OCI-LY3 (cell line): ENCODE results near the gene DLK1.

Experiments
- H2AFZ ChIP-seq: fragments of 200-600, 300-600 bp; shearing (Covaris generic); 2 replicates; pipeline ENCODE4 v1.6.0; 2014; ENCODE audit warnings: antibody characterized with exemption, low read depth, low read length
- H3K27ac ChIP-seq: fragments of 200-600, 300-600 bp; sonication (generic); 2 replicates; pipeline ENCODE4 v1.5.1; 2014; ENCODE audit warnings: mild to moderate bottlenecking, low read length, moderate library complexity, mixed read lengths
- H3K27me3 ChIP-seq: fragments of 200-600, 300-600 bp; sonication (generic); 2 replicates; pipeline ENCODE4 v1.6.1; 2014; ENCODE audit warnings: low read depth, low read length, mixed read lengths
- H3K36me3 ChIP-seq: fragments of 200-600, 300-600 bp; sonication (generic); replicated peaks from 2 replicates; pipeline ENCODE3; 2014; ENCODE audit warnings: low read depth, low read length, mixed read lengths
- H3K4me1 ChIP-seq: fragments of 300-600, 200-600 bp; sonication (generic); 2 replicates; pipeline ENCODE4 v1.6.1; 2014; ENCODE audit warnings: low read length, mixed read lengths
- H3K4me2 ChIP-seq: fragments of 200-600, 300-600 bp; sonication (generic); 2 replicates; pipeline ENCODE4 v1.6.1; 2014; ENCODE audit warnings: low read length, mixed read lengths
- H3K4me3 ChIP-seq: fragments of 300-600, 200-600 bp; sonication (generic); 2 replicates; pipeline ENCODE4 v1.5.1; 2014; ENCODE audit warnings: antibody characterized with exemption, mild to moderate bottlenecking, low read length, moderate library complexity
- H3K79me2 ChIP-seq: fragments of 300-600, 200-600 bp; shearing (Covaris generic); 2 replicates; pipeline ENCODE4 v1.6.1; 2014; ENCODE audit warnings: mild to moderate bottlenecking, low read length, mixed read lengths
- H3K9ac ChIP-seq: fragments of 300-600, 200-600 bp; shearing (Covaris generic); 2 replicates; pipeline ENCODE4 v1.6.0; 2014; ENCODE audit warnings: mild to moderate bottlenecking, low read length, moderate library complexity
- H3K9me3 ChIP-seq: fragments of 200-600, 300-600 bp; shearing (Covaris generic); 2 replicates; pipeline ENCODE4 v1.6.1; 2014; ENCODE audit warnings: low read length, mixed read lengths; ENCODE audit not compliant: insufficient read depth
- H4K20me1 ChIP-seq: fragments of 200-600, 300-600 bp; sonication (generic); 2 replicates; pipeline ENCODE4 v1.6.1; 2016; ENCODE audit warnings: low read length, mixed read lengths; ENCODE audit not compliant: insufficient read depth
- EZH2phosphoT487 ChIP-seq: fragments of 200-600 bp; shearing (Covaris generic); IDR thresholded peaks from 2 replicates; pipeline ENCODE4 v1.6.1; 2018; ENCODE audit warnings: antibody characterized with exemption, mixed run types, low read depth
- TF ChIP-seq, protein P1 (sequence below): fragments of 200-600, 300-600 bp; sonication (generic); IDR thresholded peaks from 2 replicates; pipeline ENCODE4 v1.5.1; 2014; ENCODE audit warnings: antibody characterized with exemption, low read length, low read depth

Gene DLK1

DNA sequence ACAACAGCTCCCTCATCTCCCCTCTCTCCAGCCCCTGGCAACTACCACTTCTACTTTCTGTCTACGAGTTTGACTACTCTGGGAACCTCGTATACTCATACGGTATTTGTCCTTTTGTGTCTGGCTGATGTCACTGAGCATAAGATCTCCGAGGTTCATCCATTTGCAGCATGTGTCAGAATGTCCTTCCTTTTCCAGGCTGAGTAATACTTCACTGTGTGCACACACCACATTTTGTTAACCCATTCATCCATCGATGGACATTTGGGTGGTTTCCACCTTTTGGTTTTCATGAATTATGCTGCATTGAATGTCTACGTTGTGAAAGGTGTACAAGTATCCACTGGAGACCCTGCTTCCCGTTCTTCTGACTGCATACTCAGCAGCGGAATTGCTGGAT lies 24.1 kb upstream of the DLK1 start:
- Histone ChIP-seq H3K9me3 (no peaks in the 10 kb centered on the region), H3K4me3 (no peak overlapping the region), H2AFZ (no peak overlapping the region), H3K9ac (no peak overlapping the region), H3K27me3 (peaks cover 11% of the 10 kb centered on the region), H4K20me1 (no peaks in the 10 kb centered on the region), H3K27ac (no peak overlapping the region), H3K4me2 (no peak overlapping the region), H3K36me3 (no peaks in the 10 kb centered on the region), H3K4me1 (no peaks in the 10 kb centered on the region), H3K79me2 (no peaks in the 10 kb centered on the region)
- TF ChIP-seq, protein P1, sequence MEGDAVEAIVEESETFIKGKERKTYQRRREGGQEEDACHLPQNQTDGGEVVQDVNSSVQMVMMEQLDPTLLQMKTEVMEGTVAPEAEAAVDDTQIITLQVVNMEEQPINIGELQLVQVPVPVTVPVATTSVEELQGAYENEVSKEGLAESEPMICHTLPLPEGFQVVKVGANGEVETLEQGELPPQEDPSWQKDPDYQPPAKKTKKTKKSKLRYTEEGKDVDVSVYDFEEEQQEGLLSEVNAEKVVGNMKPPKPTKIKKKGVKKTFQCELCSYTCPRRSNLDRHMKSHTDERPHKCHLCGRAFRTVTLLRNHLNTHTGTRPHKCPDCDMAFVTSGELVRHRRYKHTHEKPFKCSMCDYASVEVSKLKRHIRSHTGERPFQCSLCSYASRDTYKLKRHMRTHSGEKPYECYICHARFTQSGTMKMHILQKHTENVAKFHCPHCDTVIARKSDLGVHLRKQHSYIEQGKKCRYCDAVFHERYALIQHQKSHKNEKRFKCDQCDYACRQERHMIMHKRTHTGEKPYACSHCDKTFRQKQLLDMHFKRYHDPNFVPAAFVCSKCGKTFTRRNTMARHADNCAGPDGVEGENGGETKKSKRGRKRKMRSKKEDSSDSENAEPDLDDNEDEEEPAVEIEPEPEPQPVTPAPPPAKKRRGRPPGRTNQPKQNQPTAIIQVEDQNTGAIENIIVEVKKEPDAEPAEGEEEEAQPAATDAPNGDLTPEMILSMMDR = no peak
- no peak for TF ChIP-seq EZH2phosphoT487

- Histone ChIP-seq H3K4me3 (no peak overlapping the region), H3K27me3 (peaks cover 11% of the 10 kb centered on the region), H3K79me2 (no peaks in the 10 kb centered on the region), H3K4me2 (no peak overlapping the region), H4K20me1 (no peaks in the 10 kb centered on the region), H3K9ac (no peak overlapping the region), H3K4me1 (no peaks in the 10 kb centered on the region), H2AFZ (no peak overlapping the region), H3K27ac (no peak overlapping the region), H3K9me3 (no peaks in the 10 kb centered on the region), H3K36me3 (no peaks in the 10 kb centered on the region)
- TF ChIP-seq EZH2phosphoT487 = no peak
- TF ChIP-seq, protein P1 = no peak
Measured at GRCh38 chr14:100703386-100704220, 23.1 kb upstream of the DLK1 start.

GRCh38 chr14:100706200-100706599 lies 20.5 kb upstream of the DLK1 start:
- Histone ChIP-seq H3K27me3 (peaks cover 11% of the 10 kb centered on the region; the same call in 1 of the 2 replicates), H3K4me2 (no peak overlapping the region), H3K9me3 (no peaks in the 10 kb centered on the region), H2AFZ (no peak overlapping the region), H3K27ac (no peak overlapping the region), H3K4me1 (no peaks in the 10 kb centered on the region), H3K4me3 (no peak overlapping the region), H4K20me1 (no peaks in the 10 kb centered on the region), H3K79me2 (no peaks in the 10 kb centered on the region), H3K36me3 (no peaks in the 10 kb centered on the region), H3K9ac (no peak overlapping the region)
- TF ChIP-seq, protein P1 = no peak
- no peak for TF ChIP-seq EZH2phosphoT487

- peaks cover 9% of the 10 kb centered on the region; the same call in 1 of the 2 replicates for H3K27me3 ChIP-seq
- H3K4me3 ChIP-seq = no peak overlapping the region
- no peak overlapping the region for H3K9ac ChIP-seq
- no peaks in the 10 kb centered on the region for H4K20me1 ChIP-seq
- H3K9me3 ChIP-seq = no peaks in the 10 kb centered on the region
- H3K27ac ChIP-seq = no peak overlapping the region
- no peaks in the 10 kb centered on the region for H3K79me2 ChIP-seq
- H3K36me3 ChIP-seq = no peaks in the 10 kb centered on the region
- no peak overlapping the region for H3K4me2 ChIP-seq
- TF ChIP-seq, protein P1 = no peak
- no peak for TF ChIP-seq EZH2phosphoT487
- no peak overlapping the region for H2AFZ ChIP-seq
- no peaks in the 10 kb centered on the region for H3K4me1 ChIP-seq
Measured at GRCh38 chr14:100706860-100707259, 19.8 kb upstream of the DLK1 start.
